Measurements from ENCODE around the gene NPDC1. TPM values are rescaled to one million over a fixed set of nuclear protein-coding genes. Genes with fewer than 3 reads are reported as not detected.

NPDC1 gene
- total RNA-seq, 1 donor from 2014 or later = 15.3 TPM

- peak; percentile 91 for DNase-seq
Observed at GRCh38 chr9:136991993-136992818, 53.8 kb downstream of the NPDC1 start, which contains the start of gene PAXX. PAXX (plus strand) TSS chr9:136992422; CDS start chr9:136992444, 22 bp downstream.

DNA sequence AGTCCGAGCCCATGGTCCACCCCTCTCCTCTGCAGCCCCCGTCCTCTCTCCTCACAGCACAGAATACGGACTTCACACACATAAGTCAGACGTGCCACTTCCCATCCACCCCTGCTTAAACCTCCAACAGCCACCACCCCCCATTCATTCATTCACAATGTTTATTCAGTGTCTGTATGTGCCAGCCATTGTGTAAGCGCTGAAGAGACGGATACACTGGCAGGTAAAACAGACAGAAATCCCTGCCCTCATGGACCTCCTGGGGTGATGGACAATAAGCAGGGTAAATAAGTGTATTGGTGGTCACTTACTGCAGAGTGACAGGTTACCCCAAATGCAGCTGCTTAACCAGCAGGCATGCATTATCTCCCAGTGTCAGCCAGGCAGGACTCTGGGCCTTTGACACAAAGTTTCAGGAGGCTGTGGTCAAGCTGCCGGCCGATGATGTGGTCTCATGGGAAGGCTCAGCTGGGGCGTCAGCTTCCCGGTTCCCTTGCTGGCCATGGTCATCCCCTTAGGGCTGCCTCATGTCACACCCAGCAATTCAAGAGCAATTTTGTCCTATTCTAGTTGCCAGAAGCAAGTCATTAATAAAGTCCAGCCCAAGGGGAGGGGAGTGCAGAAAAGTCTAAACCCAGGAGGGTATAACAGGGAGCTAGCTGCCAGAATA is 55.6 kb downstream of the NPDC1 start:
- no peak for DNase-seq

Small RNA genes within 50 kb of the gene (small RNA-seq; reads per million reads assigned to genes)
- not detected for gene RF00153

Other genes starting within 250 kb of the NPDC1 start
- 2.8 TPM for gene CCDC183, start 249.8 kb downstream of the NPDC1 start, total RNA-seq
- 38.2 TPM for gene RABL6, start 238.2 kb downstream of the NPDC1 start, total RNA-seq
- 0.94 TPM for gene AJM1, start 203.7 kb downstream of the NPDC1 start, total RNA-seq
- gene PHPT1, start 196.8 kb downstream of the NPDC1 start, total RNA-seq = 76.9 TPM
- 2.5 TPM for gene MAMDC4, start 193.8 kb downstream of the NPDC1 start, total RNA-seq
- 96.2 TPM for gene EDF1, start 179.9 kb downstream of the NPDC1 start, total RNA-seq
- gene TRAF2, start 159.7 kb downstream of the NPDC1 start, total RNA-seq = 8.9 TPM
- 53.7 TPM for gene FBXW5, start 101.4 kb downstream of the NPDC1 start, total RNA-seq
- gene C8G, start 100.9 kb downstream of the NPDC1 start, total RNA-seq = not detected
- gene LCN12, start 93.9 kb downstream of the NPDC1 start, total RNA-seq = not detected
- 52.1 TPM for gene PTGDS, start 68.7 kb downstream of the NPDC1 start, total RNA-seq
- 0.16 TPM for gene LCNL1, start 63.2 kb downstream of the NPDC1 start, total RNA-seq
- gene PAXX, start 53.8 kb downstream of the NPDC1 start, total RNA-seq = 13.6 TPM
- gene CLIC3, start 49.6 kb downstream of the NPDC1 start, total RNA-seq = 0.31 TPM
- gene ABCA2, start 17.9 kb downstream of the NPDC1 start, total RNA-seq = 20.9 TPM
- gene FUT7, start 14.1 kb downstream of the NPDC1 start, total RNA-seq = not detected
- 0.16 TPM for gene ENTPD2, start 7.9 kb upstream of the NPDC1 start, total RNA-seq
- 1.6 TPM for gene SAPCD2, start 24.4 kb upstream of the NPDC1 start, total RNA-seq
- 0.31 TPM for gene UAP1L1, start 31.3 kb upstream of the NPDC1 start, total RNA-seq
- 38.5 TPM for gene MAN1B1, start 40.8 kb upstream of the NPDC1 start, total RNA-seq
- 17.6 TPM for gene DPP7, start 68.6 kb upstream of the NPDC1 start, total RNA-seq
- 31.2 TPM for gene GRIN1, start 93.0 kb upstream of the NPDC1 start, total RNA-seq
- gene LRRC26, start 123.9 kb upstream of the NPDC1 start, total RNA-seq = 0.62 TPM
- not detected for gene TMEM210, start 125.9 kb upstream of the NPDC1 start, total RNA-seq
- gene ANAPC2, start 142.4 kb upstream of the NPDC1 start, total RNA-seq = 19.3 TPM
- gene SSNA1, start 142.5 kb upstream of the NPDC1 start, total RNA-seq = 13.4 TPM
- 4.7 TPM for gene TPRN, start 154.6 kb upstream of the NPDC1 start, total RNA-seq
- gene TMEM203, start 159.5 kb upstream of the NPDC1 start, total RNA-seq = 42.9 TPM
- 2.8 TPM for gene NDOR1, start 159.5 kb upstream of the NPDC1 start, total RNA-seq
- 1.4 TPM for gene RNF208, start 176.1 kb upstream of the NPDC1 start, total RNA-seq
- not detected for gene CYSRT1, start 179.0 kb upstream of the NPDC1 start, total RNA-seq
- not detected for gene RNF224, start 181.3 kb upstream of the NPDC1 start, total RNA-seq
- 0.16 TPM for gene SLC34A3, start 184.7 kb upstream of the NPDC1 start, total RNA-seq
- gene TUBB4B, start 195.1 kb upstream of the NPDC1 start, total RNA-seq = 68.9 TPM
- not detected for gene STPG3, start 205.1 kb upstream of the NPDC1 start, total RNA-seq
- 44.8 TPM for gene NELFB, start 209.2 kb upstream of the NPDC1 start, total RNA-seq
- 0.31 TPM for gene TOR4A, start 231.5 kb upstream of the NPDC1 start, total RNA-seq

Measured in occipital lobe (tissue), 3 donors.